Ureter (tissue), 1 donor: Measurements from ENCODE around the gene EIF4G1. TPM values are rescaled to one million over a fixed set of nuclear protein-coding genes. Genes with fewer than 3 reads are reported as not detected.
"Not testable (repeated sequence)": the region's sequence is repeated elsewhere in the genome, so short reads cannot be mapped to it uniquely, and the experiment has no call there.

Experiments used
- DNase-seq: peaks from one replicate; pipeline ENCODE4 v3.0.0-alpha.2; 2020; ENCODE audit warnings: low spot score
- total RNA-seq: library from RNA; stranded (reverse); gene quantifications from one replicate; pipeline ENCODE4 v1.2.4, GENCODE V29; 2023
- donor health status: DM: yes; HTN: yes; CAD: no.

Gene EIF4G1
- total RNA-seq, 1 donor from 2014 or later = 351 TPM

DNA sequence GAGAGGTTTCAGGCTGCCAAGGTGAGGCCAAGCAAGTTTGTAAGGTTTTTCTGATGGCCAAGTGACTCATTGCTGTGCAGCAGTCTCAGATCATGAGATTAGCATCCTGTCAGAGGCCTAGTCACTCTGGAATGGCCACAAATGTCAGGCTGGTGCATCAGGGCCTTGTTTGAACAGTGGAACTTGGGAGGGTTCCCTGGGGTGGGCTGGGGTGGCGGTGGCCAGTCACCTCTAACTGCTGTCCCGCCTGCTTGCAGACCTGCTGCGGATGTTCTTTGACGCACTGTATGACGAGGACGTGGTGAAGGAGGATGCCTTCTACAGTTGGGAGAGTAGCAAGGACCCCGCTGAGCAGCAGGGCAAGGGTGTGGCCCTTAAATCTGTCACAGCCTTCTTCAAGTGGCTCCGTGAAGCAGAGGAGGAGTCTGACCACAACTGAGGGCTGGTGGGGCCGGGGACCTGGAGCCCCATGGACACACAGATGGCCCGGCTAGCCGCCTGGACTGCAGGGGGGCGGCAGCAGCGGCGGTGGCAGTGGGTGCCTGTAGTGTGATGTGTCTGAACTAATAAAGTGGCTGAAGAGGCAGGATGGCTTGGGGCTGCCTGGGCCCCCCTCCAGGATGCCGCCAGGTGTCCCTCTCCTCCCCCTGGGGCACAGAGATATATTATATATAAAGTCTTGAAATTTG is 20.2 kb downstream of the EIF4G1 start:
- DNase-seq = no peak

DNA sequence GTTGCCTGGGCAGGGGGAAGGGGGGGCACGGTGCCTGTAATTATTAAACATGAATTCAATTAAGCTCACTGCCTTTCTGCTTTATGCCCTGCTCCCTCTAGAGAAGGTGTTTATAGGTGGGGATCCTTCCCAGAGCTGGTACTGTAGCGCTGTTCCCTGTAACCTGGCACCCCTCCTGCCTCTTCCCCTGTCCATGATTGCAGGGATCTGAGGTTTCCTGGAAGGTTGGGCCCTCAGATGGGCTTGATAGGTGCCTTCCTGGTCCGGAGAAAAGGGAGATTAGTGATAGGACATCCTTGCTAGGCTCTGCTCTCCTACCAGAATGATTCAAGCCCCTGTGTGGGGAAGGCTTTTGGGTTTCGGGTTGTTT is 20.9 kb downstream of the EIF4G1 start:
- DNase-seq = no peak

DNA sequence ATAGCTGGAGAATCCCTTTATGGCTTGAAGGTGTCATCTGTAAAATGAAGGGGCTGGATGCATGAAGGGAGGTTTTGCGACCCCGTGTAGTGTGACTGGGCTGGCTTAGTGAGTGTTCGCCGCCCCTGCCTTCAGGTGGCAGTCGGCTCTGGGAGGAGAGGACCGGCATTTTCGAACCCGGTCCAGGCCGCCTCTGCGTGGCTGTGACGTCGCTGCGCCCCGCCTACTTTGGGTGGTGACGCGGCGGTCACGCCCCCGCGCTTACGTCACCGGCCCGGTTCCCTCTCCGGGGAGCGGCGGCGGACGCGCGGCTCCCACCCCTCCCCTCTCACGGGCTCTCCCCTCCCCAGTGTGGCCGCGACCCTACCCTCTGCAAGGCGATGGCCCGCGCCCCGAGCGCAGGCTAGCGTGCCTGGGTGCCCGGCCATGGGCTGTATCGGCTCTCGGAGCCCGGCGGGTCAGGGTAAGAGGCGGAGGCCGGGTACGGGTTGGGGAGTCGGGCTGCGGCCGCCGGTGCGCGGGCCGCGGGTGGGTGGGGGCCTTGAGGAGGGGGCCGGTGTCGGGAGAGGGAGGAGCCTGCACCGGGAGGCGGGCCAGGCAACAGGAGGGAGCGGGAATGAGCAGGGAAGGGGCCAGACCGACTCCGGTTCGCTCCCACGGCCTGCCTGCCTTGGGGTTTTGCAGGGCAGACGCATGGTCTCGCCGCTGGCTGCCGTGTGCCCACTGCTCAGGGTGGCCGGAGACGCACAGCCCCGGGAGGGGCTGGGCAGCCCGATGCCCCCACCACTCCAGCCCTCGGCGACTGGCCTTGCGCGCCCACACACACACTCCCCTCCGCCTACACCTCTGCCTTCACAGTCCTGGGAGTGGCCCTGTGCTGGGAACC is 21.5 kb downstream of the EIF4G1 start:
- DNase-seq = peak; percentile 87

DNA sequence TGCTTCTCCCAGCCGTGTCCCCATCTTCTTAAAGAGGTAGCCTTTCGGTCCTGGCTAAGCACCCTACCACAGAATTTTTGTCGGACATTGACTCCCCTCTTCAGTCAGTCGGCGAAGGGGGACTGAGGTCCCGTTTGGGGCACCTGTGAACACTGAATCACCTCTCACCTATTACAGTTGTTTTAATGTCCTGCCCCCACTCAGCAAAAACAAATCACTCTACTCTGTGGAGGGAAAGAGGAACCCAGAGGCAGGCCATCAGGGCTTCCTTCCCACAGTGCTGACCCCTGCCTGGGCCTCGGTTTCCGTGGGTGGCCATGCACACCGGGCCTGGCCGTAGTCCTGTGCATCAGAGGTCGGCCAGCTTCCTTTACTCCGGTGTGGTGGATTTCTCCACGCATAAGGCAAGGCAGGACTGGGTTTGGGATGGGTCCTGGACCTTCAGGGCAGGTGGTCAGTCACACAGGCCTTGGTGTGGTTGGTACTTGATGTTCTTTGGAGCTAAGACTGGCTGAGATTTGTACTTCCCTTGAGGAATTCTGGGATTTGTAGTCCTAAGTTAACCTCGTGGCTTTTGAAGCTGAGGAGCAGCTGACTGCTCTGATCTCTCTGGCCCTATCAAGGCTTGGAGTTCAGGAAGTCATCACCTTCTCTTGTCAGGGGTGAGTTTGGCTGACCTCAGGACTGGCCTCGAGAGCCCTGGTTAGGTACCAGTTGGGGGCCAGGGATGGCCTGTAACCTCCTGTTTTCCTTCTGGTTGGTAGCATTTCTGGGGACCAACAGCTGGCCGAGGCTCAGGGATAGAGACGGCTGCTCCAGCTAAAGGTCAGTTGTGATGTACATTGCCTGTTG is 22.4 kb downstream of the EIF4G1 start:
- DNase-seq = no peak

DNA sequence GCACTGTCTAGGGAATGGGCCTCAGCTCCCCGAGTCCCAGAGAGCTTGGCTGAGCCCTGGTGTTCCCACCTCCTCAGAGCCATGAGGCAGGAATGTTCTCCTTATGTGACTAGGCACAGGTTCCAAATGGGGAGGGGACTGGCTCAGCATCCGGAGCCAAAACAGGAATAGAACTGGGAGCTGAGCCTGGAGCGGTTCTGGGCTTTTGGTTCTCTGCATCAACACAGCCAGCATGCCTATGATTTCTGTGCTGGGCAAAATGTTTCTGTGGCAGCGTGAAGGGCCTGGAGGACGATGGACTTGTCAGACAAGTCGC is 23.0 kb downstream of the EIF4G1 start, which contains the start of gene FAM131A:
FAM131A (plus strand) TSS at position 202 of the 316 bp plus-strand sequence; CDS start at position 233, 31 bp downstream.
- no peak for DNase-seq

DNA sequence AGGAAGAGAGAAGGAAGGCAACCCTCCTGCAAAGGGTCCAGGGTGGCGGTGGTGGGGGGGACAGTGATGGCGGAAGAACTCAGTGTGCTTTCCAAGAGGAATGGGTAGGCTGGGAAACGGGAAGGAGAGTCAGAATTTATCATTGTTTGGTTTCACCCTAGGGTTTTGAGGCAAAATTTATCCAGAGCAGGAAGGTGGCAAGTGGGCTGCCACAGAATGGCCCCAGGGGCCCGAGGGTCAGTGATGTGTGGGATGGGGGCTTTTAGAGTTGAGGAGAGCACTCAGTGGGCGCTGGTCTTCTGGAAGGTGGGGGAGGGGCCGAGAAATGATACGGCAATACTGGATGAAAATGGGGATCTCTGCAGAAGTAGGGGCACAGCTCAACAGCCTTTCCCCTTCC is 23.6 kb downstream of the EIF4G1 start:
- DNase-seq = no peak

DNA sequence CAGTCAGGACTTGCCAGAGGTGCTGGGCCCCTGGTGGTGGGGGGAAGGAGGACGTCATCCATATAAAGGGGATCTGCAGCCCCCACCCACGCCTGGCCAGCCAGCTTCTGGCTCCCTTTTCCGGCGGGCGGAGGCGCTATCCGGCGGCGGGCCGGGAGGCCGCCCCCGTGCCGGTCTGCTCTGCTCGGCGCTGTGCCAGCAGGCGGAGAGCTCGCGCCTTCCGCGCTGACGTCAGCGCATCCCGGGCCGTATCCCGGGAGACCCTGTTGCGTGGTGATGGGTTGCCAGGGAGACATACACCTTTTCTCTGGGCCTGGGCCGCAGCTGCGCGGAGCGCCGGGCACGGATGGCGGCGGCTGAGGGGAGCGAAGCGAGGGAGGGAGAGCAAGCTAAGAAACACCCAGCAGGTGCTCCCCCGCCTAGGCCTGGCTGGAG is 24.1 kb downstream of the EIF4G1 start:
- peak; percentile 83 for DNase-seq

DNA sequence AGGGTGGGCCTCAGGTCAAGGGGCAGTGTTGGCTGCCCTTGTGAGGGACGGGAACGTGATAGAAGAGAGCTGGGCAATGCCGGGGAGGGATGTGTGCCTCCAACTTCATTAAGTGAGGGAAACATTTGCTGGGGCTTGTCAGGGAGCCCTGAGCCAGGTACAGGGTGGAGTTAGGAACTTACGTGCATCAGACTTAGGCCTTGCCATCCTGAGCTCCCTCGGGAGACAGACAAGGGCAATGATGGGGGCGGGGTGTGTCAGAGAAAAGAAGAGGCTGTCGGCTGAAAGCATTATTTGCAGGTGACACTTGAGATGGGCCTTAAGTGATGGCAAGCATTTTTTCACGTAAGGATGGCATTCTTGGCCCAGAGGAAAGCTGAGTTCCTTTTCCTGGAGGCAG is 24.6 kb downstream of the EIF4G1 start:
- DNase-seq = no peak

DNA sequence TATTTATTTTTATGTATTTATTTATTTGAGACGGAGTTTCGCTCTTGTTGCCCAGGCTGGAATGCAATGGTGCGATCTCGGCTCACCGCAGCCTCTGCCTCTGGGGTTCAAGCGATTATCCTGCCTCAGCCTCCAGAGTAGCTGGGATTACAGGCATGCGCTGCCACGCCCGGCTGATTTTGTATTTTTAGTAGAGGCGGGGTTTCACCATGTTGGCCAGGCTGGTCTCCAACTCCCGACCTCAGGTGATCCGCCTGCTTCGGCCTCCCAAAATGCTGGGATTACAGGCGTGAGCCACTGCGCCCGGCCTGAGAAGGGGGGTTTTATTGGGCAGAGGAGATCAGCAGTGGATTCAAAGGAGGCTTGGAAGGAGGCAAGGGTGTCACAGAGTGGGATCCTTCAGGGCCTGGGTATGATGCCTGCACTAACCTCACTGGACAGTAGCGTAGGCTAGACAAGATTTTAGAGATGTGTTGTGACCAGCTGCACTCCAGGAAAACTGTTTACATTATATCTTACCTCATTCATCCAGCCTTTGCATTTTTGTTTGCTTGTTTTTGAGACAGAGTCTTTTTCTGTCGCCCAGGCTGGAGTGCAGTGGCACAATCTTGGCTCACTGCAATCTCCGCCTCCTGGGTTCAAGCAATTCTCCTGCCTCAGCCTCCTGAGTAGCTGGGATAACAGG is 25.2 kb downstream of the EIF4G1 start:
- DNase-seq = not testable (repeated sequence)

DNA sequence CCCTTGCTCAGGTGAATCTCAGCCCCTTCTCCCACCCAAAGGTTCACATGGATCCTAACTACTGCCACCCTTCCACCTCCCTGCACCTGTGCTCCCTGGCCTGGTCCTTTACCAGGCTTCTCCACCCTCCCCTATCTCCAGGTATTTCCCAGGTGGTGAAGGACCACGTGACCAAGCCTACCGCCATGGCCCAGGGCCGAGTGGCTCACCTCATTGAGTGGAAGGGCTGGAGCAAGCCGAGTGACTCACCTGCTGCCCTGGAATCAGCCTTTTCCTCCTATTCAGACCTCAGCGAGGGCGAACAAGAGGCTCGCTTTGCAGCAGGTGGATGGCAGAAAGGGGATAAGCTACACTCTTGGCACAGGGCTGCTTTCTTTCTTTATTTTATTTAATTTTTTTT is 27.5 kb downstream of the EIF4G1 start:
- DNase-seq = no peak

DNA sequence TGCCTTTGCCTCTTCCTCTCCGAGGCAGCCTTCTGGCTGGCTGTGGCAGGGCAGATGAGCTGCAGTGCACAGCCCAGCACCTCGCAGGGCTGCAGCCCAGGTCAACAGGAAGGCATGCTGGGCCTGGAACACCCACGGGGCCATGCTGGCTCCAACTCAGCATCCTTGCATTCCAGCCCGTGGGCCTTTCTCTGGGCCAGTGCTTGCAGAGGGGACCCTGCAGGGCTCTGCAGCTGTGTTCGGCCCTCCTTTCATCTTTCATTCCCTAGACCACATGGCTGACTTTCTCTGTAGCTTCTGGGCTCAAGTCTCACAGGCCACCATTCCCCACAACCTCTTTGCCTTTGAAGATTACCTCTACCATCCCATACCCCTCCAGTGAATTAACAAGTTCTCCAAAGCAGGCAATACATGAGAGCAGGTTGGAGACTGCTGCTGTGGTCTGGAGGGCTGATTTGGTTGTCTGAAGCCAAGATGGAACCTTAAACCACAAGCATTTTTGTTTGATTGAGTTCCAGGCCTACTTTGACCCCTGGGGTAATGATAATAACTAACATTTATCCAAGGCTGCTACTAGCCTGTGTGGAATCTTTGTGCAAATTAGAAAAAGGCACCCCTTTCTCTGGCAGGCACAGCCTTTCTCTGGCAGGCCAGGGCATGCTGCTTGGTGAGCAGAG is 28.9 kb downstream of the EIF4G1 start:
- DNase-seq = no peak

DNA sequence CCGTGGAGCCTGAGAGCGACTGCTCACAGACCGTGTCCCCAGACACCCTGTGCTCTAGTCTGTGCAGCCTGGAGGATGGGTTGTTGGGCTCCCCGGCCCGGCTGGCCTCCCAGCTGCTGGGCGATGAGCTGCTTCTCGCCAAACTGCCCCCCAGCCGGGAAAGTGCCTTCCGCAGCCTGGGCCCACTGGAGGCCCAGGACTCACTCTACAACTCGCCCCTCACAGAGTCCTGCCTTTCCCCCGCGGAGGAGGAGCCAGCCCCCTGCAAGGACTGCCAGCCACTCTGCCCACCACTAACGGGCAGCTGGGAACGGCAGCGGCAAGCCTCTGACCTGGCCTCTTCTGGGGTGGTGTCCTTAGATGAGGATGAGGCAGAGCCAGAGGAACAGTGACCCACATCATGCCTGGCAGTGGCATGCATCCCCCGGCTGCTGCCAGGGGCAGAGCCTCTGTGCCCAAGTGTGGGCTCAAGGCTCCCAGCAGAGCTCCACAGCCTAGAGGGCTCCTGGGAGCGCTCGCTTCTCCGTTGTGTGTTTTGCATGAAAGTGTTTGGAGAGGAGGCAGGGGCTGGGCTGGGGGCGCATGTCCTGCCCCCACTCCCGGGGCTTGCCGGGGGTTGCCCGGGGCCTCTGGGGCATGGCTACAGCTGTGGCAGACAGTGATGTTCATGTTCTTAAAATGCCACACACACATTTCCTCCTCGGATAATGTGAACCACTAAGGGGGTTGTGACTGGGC is 30.3 kb downstream of the EIF4G1 start:
- DNase-seq = no peak

DNA sequence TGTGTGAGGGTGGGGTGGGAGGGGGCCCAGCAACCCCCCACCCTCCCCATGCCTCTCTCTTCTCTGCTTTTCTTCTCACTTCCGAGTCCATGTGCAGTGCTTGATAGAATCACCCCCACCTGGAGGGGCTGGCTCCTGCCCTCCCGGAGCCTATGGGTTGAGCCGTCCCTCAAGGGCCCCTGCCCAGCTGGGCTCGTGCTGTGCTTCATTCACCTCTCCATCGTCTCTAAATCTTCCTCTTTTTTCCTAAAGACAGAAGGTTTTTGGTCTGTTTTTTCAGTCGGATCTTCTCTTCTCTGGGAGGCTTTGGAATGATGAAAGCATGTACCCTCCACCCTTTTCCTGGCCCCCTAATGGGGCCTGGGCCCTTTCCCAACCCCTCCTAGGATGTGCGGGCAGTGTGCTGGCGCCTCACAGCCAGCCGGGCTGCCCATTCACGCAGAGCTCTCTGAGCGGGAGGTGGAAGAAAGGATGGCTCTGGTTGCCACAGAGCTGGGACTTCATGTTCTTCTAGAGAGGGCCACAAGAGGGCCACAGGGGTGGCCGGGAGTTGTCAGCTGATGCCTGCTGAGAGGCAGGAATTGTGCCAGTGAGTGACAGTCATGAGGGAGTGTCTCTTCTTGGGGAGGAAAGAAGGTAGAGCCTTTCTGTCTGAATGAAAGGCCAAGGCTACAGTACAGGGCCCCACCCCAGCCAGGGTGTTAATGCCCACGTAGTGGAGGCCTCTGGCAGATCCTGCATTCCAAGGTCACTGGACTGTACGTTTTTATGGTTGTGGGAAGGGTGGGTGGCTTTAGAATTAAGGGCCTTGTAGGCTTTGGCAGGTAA is 31.1 kb downstream of the EIF4G1 start:
- DNase-seq = peak; percentile 74

DNA sequence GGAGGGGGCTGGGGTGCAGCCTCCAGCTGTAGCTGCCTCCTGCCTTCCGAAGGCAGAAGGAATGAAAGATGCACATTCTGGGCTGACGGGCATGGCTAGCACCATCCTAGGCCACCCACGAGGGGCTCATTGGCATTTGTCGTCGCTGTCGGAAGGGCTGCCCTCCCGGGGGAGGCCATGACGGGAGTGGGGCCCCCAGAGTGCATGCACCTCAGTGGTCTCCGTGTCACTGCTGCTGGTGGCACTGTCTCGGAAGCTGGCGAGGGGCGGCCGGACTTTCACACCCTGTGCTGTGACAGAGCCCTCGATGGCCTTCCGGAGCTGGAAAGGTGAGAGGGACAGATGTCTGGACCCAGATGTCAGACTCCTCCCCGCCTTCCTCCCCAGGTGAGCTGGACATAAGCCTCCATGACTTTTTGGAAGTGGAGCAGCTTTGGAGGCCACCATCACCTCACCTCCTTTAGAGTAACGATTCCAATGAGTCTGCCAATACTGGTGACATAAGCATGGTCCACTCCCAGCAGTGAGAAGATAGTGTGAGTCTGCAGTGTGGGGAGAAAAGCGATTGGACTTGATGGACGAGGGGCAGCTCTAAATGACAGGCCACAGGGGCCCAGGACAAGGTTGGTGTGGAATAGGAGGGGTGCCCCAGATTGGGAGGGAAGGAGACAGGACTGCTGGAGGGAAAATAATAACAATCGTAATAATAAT is 32.2 kb downstream of the EIF4G1 start:
- no peak for DNase-seq

DNA sequence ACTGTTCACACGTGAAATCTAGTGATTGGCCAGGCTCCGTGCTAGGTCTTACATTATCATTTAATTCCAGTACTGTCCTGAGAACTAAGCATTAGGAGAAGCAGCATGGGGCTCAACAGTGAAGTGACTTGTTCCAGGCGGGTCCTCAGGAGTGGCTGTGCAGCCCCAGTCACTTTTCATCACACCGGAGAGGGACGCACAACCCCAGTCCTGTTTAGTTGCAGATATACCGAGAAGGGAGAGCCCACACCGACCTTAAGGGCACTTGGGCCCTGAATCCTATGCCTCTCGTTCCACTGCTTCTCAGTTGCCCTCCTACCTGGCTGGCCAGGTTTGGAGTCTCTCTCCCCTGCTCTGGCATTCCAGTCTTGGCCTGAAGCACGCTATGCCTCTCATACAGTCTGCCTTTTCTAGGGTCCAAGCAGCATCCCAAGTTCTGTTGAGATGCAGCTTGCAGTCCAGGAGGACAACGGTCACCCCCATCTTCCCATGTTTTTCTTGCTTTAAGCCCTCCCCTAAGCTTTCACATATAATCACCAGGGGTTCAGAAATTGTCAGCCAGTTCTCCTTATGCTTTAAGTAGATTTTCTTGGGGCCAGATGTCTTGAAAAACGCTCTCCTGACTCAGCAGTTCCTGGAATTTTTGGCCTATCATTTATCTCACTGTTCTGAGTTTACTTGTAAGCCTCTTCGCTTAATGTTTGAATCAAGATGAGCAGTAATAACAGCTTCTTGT is 33.1 kb downstream of the EIF4G1 start:
- DNase-seq = no peak

DNA sequence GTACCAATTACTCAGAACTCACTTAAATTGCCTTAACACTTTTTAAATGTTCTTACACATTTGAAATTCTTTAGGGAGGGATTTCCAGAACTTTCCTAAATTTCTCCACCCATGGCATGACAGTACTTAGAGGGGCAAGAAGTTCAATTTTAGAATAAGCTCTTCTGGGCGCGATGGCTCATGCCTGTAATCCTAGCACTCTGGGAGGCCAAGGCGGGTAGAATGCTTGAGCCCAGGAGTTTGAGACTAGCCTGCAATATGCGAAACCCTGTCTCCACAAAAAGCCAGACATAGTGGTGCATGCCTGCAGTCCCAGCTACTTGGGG is 33.6 kb downstream of the EIF4G1 start:
- DNase-seq = no peak

DNA sequence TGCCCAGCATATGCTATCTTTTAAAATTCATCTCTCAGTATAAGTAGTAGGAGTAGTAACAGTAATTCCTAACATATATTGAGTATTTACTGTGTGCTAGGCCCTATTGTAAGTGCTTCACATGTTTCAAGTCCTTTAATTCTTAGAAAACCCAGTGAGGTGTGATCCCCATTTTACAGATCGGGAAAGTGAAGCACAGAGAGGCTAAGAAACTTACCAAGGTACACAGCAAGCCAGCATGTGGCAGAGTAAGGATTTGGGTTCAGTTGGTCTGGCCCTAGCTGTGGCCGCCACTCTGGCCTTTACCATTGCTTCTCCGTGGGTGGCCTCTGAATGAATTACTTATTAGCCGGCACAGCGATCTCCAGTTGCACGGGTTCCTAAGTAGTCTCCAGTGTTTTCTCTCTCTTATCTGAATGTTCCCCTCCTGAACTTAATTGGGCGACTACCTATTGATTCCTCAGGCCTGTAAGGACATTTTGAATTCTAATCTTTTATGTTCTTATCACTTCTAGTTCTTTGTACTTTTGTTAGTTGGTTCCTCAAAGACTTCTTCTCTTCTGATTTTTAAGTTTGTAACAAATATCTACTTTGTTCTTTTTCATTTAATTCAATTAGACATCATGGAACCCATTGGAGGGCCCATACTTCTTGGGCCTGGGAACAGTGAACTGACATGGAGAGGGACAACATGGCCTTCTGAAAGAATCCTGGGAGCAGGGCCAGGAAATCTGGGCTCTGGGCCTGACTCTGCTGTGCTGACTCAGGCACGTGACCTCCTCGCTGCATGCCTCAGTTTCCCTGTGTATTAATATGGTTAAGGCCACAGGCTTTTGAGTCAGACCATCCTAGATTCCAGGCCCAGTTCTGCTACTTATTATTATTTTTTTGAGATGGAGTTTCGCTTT is 35.4 kb downstream of the EIF4G1 start:
- no peak for DNase-seq
